Neural progenitor cell (in vitro differentiated cells): ENCODE data around the gene UNC45A. TPM values are rescaled to one million over a fixed set of nuclear protein-coding genes. Genes with fewer than 3 reads are reported as not detected.

ENCODE experiments used
- DNase-seq: peaks from one replicate; pipeline ENCODE4 v3.0.0-alpha.2; 2016; ENCODE audit warnings: low spot score
- H2AFZ ChIP-seq: fragments of 200-600 bp; sonication (generic); replicated peaks from 2 replicates; pipeline ENCODE4 v1.6.1; 2016; ENCODE audit warnings: antibody characterized with exemption
- H3F3A ChIP-seq: fragments of 200-600 bp; sonication (generic); 2 replicates; pipeline ENCODE4 v1.6.1; 2016; ENCODE audit warnings: antibody characterized with exemption, low read depth
- H3K27ac ChIP-seq: fragments of 200-600 bp; sonication (generic); 2 replicates; pipeline ENCODE4 v1.5.1; 2016; ENCODE audit warnings: mild to moderate bottlenecking
- H3K27me3 ChIP-seq: fragments of 200-600 bp; sonication (generic); 2 replicates; pipeline ENCODE4 v1.6.1; 2016; ENCODE audit warnings: mild to moderate bottlenecking, moderate library complexity
- H3K36me3 ChIP-seq: fragments of 200-600 bp; sonication (generic); 2 replicates; pipeline ENCODE4 v1.5.1; 2016
- H3K4me1 ChIP-seq: fragments of 200-600 bp; sonication (generic); 2 replicates; pipeline ENCODE4 v1.6.1; 2016; ENCODE audit warnings: mixed run types
- H3K4me2 ChIP-seq: fragments of 200-600 bp; sonication (generic); 2 replicates; pipeline ENCODE4 v1.6.1; 2016
- H3K4me3 ChIP-seq: fragments of 200-600 bp; sonication (generic); 2 replicates; pipeline ENCODE4 v1.5.1; 2016
- H3K79me2 ChIP-seq: fragments of 200-600 bp; sonication (generic); 2 replicates; pipeline ENCODE4 v1.6.1; 2016; ENCODE audit warnings: low read depth
- H3K9ac ChIP-seq: fragments of 200-600 bp; sonication (generic); 2 replicates; pipeline ENCODE4 v1.6.1; 2016
- H3K9me3 ChIP-seq: fragments of 200-600 bp; sonication (generic); 2 replicates; pipeline ENCODE4 v1.5.1; 2016; ENCODE audit warnings: low read depth
- H4K20me1 ChIP-seq: fragments of 200-600 bp; sonication (generic); 2 replicates; pipeline ENCODE4 v1.6.1; 2016; ENCODE audit warnings: low read depth
- H3K27ac Mint-ChIP-seq: 3 replicates; pipeline ENCODE4 v1.8.0; 2021; ENCODE audit warnings: mixed read lengths
- H3K27me3 Mint-ChIP-seq: 2 replicates; pipeline ENCODE4 v1.8.0; 2022; ENCODE audit warnings: low read depth, mild to moderate bottlenecking, inconsistent platforms, moderate library complexity, mixed read lengths; ENCODE audit not compliant: insufficient read depth
- H3K36me3 Mint-ChIP-seq: 3 replicates; pipeline ENCODE4 v1.8.0; 2021; ENCODE audit warnings: mixed read lengths
- H3K4me1 Mint-ChIP-seq: 3 replicates; pipeline ENCODE4 v1.8.0; 2021; ENCODE audit warnings: mixed read lengths
- H3K4me3 Mint-ChIP-seq: 3 replicates; pipeline ENCODE4 v1.8.0; 2021; ENCODE audit warnings: mild to moderate bottlenecking, moderate library complexity, mixed read lengths
- H3K9me3 Mint-ChIP-seq: 3 replicates; pipeline ENCODE4 v1.8.0; 2020; ENCODE audit warnings: mixed read lengths
- EZH2 ChIP-seq: fragments of 200-600 bp; sonication (generic); IDR thresholded peaks from 2 replicates; pipeline ENCODE4 v1.6.1; 2017; ENCODE audit warnings: antibody characterized with exemption, mild to moderate bottlenecking, moderate library complexity
- EZH2phosphoT487 ChIP-seq: fragments of 200-600 bp; sonication (generic); IDR thresholded peaks from 2 replicates; pipeline ENCODE4 v1.6.1; 2017; ENCODE audit warnings: antibody characterized with exemption
- total RNA-seq: library from RNA; depleted of rRNA; stranded (reverse); fragments of >200 nt; gene quantifications from 2 replicates; pipeline ENCODE4 v1.2.3, GENCODE V29; 2015; ENCODE audit warnings: low replicate concordance
- TF ChIP-seq, protein P1 (sequence below): fragments of 200-600 bp; sonication (generic); IDR thresholded peaks from 2 replicates; pipeline ENCODE4 v1.5.1; 2017; ENCODE audit warnings: antibody characterized with exemption, mild to moderate bottlenecking

UNC45A gene
- total RNA-seq, 1 donor from 2014 or later: 47.7 TPM

DNA sequence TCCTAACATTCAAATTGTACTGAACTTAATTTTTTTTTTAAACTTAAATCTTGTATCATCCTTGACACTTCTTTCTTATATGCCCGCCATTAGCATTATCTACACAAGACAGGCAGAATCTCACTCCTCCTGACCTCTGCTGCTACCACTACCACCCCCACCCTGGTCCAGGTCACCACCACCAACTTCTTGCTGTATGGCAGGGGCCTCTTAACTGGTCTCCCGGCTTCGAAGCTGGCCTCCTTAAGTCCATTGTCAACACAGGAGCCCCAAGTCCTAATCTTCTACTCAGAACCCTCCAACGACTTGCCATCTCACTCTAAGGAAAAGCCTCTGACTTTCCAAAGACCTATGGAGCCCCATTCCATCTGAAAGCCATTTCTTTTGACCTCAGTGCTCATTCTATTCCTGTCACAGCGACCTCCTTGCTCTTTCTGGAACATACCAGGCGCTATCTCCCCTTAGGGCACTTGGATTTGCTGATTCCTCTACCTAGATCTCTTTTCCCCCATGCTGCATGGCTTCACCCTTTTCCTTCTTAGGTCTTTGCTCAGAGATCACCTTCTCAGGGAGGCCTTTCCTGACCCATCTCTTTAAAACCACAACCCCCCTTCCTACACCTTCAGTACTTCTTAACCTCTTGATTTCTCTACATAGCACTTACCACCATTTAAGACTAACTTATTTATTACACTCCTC, 56.7 kb downstream of the UNC45A start:
- H3K36me3 ChIP-seq: no peaks in the 10 kb centered on the region
- peaks cover 18% of the 10 kb centered on the region for H3F3A ChIP-seq
- no peak overlapping the region for H3K9ac ChIP-seq
- Mint-ChIP-seq H3K4me3 (peak overlapping the region; percentile 4), H3K27me3 (peaks cover 4% of the 10 kb centered on the region), H3K36me3 (peaks cover 7% of the 10 kb centered on the region), H3K4me1 (peaks cover 43% of the 10 kb centered on the region), H3K9me3 (no peaks in the 10 kb centered on the region), H3K27ac (no peak overlapping the region)
- H3K9me3 ChIP-seq: no peaks in the 10 kb centered on the region
- peaks cover 96% of the 10 kb centered on the region for H3K79me2 ChIP-seq
- TF ChIP-seq EZH2 (no peak), EZH2phosphoT487 (no peak)
- TF ChIP-seq, protein P1, sequence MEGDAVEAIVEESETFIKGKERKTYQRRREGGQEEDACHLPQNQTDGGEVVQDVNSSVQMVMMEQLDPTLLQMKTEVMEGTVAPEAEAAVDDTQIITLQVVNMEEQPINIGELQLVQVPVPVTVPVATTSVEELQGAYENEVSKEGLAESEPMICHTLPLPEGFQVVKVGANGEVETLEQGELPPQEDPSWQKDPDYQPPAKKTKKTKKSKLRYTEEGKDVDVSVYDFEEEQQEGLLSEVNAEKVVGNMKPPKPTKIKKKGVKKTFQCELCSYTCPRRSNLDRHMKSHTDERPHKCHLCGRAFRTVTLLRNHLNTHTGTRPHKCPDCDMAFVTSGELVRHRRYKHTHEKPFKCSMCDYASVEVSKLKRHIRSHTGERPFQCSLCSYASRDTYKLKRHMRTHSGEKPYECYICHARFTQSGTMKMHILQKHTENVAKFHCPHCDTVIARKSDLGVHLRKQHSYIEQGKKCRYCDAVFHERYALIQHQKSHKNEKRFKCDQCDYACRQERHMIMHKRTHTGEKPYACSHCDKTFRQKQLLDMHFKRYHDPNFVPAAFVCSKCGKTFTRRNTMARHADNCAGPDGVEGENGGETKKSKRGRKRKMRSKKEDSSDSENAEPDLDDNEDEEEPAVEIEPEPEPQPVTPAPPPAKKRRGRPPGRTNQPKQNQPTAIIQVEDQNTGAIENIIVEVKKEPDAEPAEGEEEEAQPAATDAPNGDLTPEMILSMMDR: no peak
- no peak overlapping the region for H3K4me3 ChIP-seq
- H4K20me1 ChIP-seq: peaks cover 68% of the 10 kb centered on the region
- peaks cover 26% of the 10 kb centered on the region for H3K4me1 ChIP-seq
- no peak overlapping the region for H3K27ac ChIP-seq
- H2AFZ ChIP-seq: no peak overlapping the region
- no peak for DNase-seq
- H3K27me3 ChIP-seq: no peaks in the 10 kb centered on the region
- peak overlapping the region; percentile 89 for H3K4me2 ChIP-seq

DNA sequence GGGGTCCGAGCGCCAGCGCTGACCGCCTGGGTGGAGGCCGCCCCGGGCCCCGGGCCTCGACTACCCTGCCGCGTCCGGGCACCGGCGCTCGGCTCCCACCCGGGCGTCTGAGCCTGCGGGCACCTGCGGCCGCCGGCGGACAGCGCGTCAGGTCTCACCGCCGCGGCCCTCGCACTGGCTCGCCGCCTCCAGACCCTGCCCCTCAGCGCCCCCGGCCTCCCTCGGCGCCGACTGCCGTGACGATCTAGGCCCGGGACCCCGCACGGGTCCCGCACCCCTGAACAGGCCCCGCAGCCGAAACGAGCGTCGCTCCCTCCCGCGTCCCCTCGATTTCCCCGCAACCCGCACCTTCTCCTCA, 59.0 kb downstream of the UNC45A start:
- peak overlapping the region; percentile 89 for H2AFZ ChIP-seq
- TF ChIP-seq EZH2phosphoT487 (no peak), EZH2 (no peak)
- TF ChIP-seq, protein P1: no peak
- H4K20me1 ChIP-seq: peaks cover 45% of the 10 kb centered on the region
- peak overlapping the region; percentile 100 for H3K4me3 Mint-ChIP-seq
- H3K4me3 ChIP-seq: peak overlapping the region; percentile 92
- H3K4me1 ChIP-seq: peaks cover 12% of the 10 kb centered on the region
- no peaks in the 10 kb centered on the region for H3K9me3 Mint-ChIP-seq
- H3K27ac ChIP-seq: no peak overlapping the region
- DNase-seq: peak; percentile 59
- H3K27me3 ChIP-seq: no peaks in the 10 kb centered on the region
- H3K79me2 ChIP-seq: peaks cover 73% of the 10 kb centered on the region
- peak overlapping the region; percentile 80 for H3K9ac ChIP-seq
- H3K4me1 Mint-ChIP-seq: peaks cover 30% of the 10 kb centered on the region
- peak overlapping the region; percentile 89 for H3K4me2 ChIP-seq
- H3K9me3 ChIP-seq: no peaks in the 10 kb centered on the region
- H3K27me3 Mint-ChIP-seq: peaks cover 5% of the 10 kb centered on the region
- peaks cover 14% of the 10 kb centered on the region for H3K36me3 Mint-ChIP-seq
- peak overlapping the region; percentile 98 for H3K27ac Mint-ChIP-seq
- H3F3A ChIP-seq: peaks cover 16% of the 10 kb centered on the region
- no peaks in the 10 kb centered on the region for H3K36me3 ChIP-seq

- peaks cover 67% of the 10 kb centered on the region for H3K79me2 ChIP-seq
- H3K27ac ChIP-seq: peak within 1 kb of the TSS; percentile 78
- H3K9me3 Mint-ChIP-seq: no peaks in the 10 kb centered on the region
- H3K9ac ChIP-seq: peak within 1 kb of the TSS; percentile 80
- H3K4me2 ChIP-seq: peak within 1 kb of the TSS; percentile 91
- peak; percentile 99 for DNase-seq
- peaks cover 10% of the 10 kb centered on the region for H3K4me1 ChIP-seq
- TF ChIP-seq EZH2 (no peak), EZH2phosphoT487 (no peak)
- TF ChIP-seq, protein P1: no peak
- H3K27me3 Mint-ChIP-seq: peaks cover 5% of the 10 kb centered on the region
- peak within 1 kb of the TSS; percentile 92 for H3K4me3 ChIP-seq
- no peaks in the 10 kb centered on the region for H3K9me3 ChIP-seq
- H2AFZ ChIP-seq: peak within 1 kb of the TSS; percentile 89
- H3K27ac Mint-ChIP-seq: peak within 1 kb of the TSS; percentile 98
- peak within 1 kb of the TSS; percentile 100 for H3K4me3 Mint-ChIP-seq
- H3K36me3 Mint-ChIP-seq: peaks cover 17% of the 10 kb centered on the region
- peaks cover 30% of the 10 kb centered on the region for H3K4me1 Mint-ChIP-seq
- H4K20me1 ChIP-seq: peaks cover 39% of the 10 kb centered on the region
- no peaks in the 10 kb centered on the region for H3K27me3 ChIP-seq
- peaks cover 16% of the 10 kb centered on the region for H3F3A ChIP-seq
- no peaks in the 10 kb centered on the region for H3K36me3 ChIP-seq
Observed at GRCh38 chr15:90994417-90995311, 59.6 kb downstream of the UNC45A start, which contains the start of gene PRC1. Gene PRC1, minus strand, starts transcription at chr15:90994535. Its CDS starts 118 bp downstream, at chr15:90994417.
